SKM-1 (cell line): ENCODE results near the gene SRD5A1.

Experiments
- DNase-seq: peaks from one replicate; lab custom pipeline; 2025; ENCODE audit not compliant: unreplicated experiment; lab: John Stamatoyannopoulos, UW

SRD5A1 gene

DNA sequence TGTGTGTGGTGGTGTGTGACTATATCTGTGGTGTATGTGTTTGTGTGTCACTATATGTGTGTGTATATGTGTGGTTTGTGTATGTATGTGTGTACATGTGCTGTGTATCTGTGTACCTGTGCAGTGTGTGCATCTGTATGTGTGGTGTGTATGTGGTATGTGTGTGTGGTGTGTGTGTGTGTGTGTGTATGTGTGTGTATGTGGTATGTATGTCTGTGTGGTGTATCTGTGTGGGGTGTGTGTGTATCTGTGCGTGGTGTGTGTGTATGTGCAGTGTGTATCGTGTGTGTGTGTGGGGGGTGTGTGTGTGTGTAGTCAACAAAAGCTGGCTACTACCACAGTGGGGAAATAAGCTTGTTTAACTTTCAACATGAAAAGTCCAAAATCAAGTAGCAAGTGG lies 48.4 kb downstream of the SRD5A1 start:
- no peak for DNase-seq

DNA sequence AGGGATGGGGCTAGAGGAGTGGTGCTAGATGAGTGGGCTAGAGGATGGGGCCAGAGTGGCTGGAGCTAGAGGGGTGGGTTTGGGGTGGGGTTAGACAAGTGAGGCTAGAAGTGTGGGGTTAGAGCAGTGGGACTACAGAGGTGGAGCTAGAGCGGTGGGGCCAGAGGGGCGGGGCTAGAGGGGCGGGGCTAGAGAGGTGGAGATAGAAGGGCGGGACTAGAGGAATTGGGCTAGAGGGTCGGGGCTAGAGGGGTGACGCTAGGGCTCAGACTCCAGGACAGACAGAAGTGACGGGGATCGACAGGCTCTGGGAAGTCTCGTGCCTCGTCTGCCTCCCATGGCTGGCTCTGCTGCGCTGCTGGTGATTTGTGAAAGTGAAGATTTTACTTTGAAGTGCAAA lies 49.0 kb downstream of the SRD5A1 start:
- no peak for DNase-seq

- DNase-seq, result no peak
Measured at GRCh38 chr5:6683241-6683640, 50.0 kb downstream of the SRD5A1 start.

DNA sequence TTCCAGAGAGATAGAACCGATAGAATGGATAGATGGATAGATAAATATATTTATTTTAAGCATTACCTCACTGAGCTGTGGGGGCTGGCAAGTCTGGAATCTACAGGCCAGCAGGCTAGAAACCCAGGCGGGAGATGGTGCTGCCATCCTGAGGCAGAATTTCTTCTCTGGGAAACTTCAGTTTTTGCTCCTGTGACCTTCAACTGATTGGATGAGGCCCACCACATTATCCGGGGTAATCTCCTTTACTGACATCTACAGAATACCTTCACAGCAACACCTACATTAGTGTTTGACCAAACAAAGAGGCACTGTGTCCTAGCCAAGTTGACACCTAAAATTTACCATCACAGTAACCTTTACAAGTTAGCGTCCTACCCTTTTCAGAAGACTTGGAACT lies 50.8 kb downstream of the SRD5A1 start:
- no peak for DNase-seq

DNA sequence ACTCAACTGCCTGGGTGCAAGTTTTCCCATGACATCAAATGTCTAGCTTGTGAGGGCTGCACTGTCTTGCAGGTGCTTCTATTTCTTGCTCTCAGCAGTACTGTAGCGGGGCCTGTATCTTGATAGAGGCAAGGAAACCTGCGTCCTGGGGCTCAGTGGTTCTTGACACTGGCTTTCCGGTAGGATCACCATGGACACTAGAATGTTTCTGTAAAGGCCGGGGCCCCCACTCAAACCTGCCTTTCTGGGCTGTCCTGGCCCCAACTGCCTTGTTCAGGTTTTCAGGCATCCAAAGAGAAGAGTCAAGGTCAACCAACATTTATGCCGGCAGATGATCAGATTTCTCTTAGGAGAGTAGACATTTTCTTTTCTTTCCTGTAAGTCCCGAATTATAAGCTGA lies 53.3 kb downstream of the SRD5A1 start:
- no peak for DNase-seq

DNA sequence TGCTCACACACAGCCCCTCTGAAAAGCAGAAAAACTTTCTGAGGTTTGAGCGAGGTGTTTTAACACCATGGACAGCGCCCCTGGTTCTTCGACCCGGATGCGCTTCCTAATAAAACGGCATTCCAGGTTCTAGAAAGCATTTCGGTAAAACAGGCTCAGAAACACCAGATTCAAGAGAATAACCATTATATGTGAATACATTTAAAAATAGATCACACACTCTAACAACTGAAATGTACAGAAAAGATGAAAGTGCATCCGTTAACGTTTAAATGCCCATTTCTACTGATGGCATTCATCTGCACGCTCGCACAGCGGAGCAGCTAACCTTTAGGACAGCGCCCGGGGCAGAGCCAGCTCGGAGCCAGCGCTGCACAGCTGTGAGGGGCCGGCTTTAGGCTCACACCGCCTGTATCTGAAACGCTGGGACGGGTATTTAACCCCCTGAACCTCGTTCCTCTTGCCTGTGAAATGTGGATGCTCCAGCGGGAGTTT lies 53.7 kb downstream of the SRD5A1 start:
- no peak for DNase-seq

DNA sequence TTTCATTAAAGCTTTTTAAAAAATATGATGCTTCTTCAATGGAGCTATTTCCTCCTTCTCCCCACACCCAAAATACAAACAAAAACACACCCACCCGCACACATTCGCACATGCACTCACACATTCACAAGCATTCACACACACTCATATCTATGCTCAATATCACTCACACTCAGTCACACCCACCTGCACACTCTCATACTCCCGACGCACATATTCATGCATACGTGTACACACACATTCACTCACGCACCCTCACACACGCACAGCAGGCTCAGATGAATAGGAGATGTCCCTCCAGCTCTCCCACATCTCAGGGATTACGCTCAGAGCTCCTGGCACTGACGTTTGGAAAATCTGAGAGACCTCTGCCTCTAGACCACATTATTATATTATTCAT lies 54.3 kb downstream of the SRD5A1 start:
- DNase-seq, result no peak

DNA sequence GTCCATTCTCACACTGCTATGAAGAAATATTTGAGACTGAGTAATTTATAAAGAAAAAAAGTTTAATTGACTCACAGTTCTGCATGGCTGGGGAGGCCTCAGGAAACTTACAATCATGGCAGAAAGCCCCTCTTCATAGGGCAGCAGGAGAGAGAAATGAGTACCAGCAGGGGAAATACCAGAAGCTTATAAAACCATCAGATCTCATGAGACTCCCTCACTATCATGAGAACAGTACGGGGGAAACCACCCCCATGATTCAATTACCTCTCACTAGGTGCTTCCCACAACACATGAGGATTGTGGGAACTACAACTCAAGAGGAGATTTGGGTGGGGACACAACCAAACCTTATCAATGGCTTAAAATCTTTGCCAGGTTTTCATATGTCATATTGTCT lies 59.7 kb downstream of the SRD5A1 start:
- no peak for DNase-seq

DNA sequence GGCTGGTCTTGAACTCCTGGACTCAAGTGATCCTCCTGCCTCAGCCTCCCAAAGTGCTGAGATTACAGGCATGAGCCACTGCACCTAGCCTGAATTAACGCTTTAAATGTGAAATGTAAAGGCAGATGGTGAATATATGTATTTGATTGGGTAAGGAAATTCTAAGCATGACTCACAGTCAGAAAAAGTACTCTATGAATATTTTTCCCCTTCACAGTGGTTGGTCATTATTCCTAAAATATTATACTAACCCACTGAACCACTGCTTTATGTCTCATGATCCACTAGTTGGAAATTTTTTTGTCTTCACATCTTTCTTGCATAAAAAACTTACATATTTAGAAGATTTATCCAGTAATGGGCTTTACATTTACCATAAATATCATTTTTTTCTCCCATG lies 65.5 kb downstream of the SRD5A1 start:
- DNase-seq, result no peak

GRCh38 chr5:6699357-6699756 lies 66.1 kb downstream of the SRD5A1 start:
- no peak for DNase-seq

- DNase-seq, result no peak
Measured at GRCh38 chr5:6700074-6700684, 66.9 kb downstream of the SRD5A1 start.

DNA sequence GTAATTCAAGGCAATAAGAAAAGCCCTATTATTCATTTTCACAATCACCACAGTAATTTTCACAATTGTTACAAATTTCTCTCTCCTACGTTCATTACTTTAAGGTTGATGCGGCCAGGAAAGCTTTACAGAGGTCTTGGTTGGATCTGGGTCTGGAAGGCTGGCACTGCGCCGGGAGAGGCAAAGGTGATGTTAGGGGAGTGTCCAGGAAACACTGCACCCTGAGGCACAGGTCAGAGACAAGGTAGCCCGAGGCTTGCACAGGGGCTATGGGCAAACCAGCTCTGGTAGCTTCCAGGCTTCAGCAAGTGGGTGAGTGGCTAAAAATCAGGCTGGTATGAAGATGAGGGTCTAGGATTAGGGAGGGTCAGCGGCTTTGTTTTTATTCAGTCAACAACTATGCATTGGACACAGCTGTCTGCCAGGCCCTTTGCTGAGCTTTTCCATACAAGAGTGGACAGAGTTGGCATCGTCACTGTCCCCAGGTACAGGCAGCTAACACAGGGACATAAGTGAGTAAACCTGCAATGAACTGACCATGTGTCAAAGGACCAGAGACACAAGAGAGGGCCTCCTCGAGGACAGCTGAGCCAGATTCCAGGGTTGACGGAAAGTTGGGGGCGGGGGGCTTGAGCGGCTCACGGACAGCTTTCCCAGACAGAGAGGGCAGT lies 67.6 kb downstream of the SRD5A1 start:
- no peak for DNase-seq

GRCh38 chr5:6701491-6701890 lies 68.3 kb downstream of the SRD5A1 start:
- no peak for DNase-seq

DNA sequence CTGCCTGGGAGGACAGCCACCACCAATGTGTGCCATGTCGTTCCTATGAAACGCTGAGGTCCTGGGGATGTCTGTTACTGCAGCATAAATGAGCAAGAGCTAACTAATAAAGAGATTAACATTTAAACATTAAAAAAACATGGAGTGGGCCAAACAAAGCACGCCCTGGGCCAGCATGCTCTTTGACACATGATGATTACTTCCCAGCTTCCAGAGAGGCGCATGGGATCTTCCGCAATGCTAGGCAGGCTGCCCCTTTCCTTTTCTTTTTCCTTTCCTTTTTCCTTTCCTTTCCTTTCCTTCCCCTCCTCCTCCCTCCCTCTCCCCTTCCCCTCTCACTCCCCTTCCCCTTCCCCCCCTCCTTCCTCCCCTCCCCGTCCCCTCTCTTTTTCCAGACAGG lies 69.4 kb downstream of the SRD5A1 start:
- no peak for DNase-seq

GRCh38 chr5:6703806-6704205 lies 70.6 kb downstream of the SRD5A1 start:
- no peak for DNase-seq

GRCh38 chr5:6704361-6704851 lies 71.2 kb downstream of the SRD5A1 start:
- DNase-seq, result no peak

GRCh38 chr5:6705088-6705487 lies 71.8 kb downstream of the SRD5A1 start:
- no peak for DNase-seq

GRCh38 chr5:6705959-6706358 lies 72.7 kb downstream of the SRD5A1 start:
- DNase-seq, result no peak

- no peak for DNase-seq
Measured at GRCh38 chr5:6707852-6708251, 74.6 kb downstream of the SRD5A1 start.

GRCh38 chr5:6708814-6709213 lies 75.6 kb downstream of the SRD5A1 start:
- DNase-seq, result no peak

DNA sequence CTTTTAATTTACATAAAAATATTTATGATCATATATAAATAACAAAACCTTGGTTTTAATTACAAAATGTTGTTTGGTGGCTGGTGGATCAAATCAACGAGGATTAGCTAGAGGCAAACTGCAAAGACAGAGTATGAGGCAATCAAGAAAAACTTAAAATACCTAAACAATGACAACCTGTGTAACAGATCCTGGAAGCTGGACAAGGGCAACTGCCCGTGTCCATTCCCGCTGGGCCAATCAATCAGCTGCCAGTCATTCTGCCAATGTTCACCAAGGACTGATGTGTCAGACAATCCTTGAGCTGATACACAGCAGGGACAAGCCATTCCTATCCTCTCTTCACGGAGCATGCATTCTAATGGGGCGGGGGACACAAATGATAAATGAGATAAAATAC lies 76.8 kb downstream of the SRD5A1 start:
- DNase-seq, result no peak

GRCh38 chr5:6710551-6711318 lies 77.5 kb downstream of the SRD5A1 start:
- DNase-seq, result no peak
